Measurements from ENCODE around the gene EVA1B.
A peak's percentile ranks its signal among the peaks of the same experiment; 100 is the strongest.

The EVA1B gene

DNA sequence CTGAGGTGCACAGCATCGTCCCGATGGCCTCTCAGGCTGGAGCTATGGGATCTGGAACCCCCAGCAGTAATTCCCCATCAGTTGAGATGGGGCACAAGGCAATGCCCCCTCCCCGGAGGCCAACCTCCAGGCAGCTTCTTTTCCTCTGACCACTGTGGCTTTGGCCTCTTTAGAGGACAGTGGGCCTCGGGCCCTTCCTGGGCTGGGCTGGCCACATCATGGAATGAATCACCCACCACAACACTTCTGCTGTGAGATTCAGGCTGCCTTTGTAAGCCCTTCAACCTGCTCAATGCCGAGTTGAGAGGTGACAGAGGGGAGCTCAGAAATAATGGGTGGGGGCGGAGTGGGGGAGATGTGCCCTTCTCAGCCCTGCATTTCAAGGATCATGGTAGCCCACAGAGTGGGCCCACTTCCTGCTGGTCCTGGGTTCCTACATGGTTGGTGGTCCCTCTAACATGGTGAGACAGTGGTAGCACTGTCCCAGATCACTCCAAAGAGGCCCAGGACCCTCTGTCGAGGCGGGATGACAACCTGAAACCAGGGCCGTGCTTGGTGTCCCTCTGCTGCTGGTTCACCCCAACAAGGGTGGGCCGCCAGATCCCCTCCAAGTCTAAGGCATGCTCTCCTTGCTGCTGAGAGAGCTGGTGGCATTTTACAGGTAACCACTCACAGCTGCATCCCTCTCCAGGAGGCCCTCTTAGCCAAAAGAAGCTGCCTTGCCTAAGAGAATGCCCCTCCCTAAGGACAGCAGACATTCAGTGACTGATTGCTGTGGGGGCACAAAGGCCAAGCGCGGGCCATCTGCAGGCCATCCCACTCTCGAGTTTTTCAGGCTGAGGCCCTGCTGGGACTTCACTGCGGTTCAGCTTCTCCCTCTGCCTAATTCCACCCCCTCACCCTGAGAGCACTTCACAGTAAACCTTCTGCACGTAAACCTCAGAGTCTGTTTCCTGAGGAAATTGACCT lies 29.7 kb upstream of the EVA1B start:
- TF ChIP-seq, protein P1, sequence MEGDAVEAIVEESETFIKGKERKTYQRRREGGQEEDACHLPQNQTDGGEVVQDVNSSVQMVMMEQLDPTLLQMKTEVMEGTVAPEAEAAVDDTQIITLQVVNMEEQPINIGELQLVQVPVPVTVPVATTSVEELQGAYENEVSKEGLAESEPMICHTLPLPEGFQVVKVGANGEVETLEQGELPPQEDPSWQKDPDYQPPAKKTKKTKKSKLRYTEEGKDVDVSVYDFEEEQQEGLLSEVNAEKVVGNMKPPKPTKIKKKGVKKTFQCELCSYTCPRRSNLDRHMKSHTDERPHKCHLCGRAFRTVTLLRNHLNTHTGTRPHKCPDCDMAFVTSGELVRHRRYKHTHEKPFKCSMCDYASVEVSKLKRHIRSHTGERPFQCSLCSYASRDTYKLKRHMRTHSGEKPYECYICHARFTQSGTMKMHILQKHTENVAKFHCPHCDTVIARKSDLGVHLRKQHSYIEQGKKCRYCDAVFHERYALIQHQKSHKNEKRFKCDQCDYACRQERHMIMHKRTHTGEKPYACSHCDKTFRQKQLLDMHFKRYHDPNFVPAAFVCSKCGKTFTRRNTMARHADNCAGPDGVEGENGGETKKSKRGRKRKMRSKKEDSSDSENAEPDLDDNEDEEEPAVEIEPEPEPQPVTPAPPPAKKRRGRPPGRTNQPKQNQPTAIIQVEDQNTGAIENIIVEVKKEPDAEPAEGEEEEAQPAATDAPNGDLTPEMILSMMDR (IDR thresholded peaks at IDR 0.05; ENCODE audit: low read depth, low read length, missing control alignments): no peak
- DNase-seq (ENCODE audit: low read depth): peak; percentile 47
- H3K4me3 ChIP-seq (ENCODE audit: low read depth, low read length): no peak overlapping the region
- in situ Hi-C loops (cut with HindIII; ENCODE audit: low sequenced_read_pairs): no loop called here

DNA sequence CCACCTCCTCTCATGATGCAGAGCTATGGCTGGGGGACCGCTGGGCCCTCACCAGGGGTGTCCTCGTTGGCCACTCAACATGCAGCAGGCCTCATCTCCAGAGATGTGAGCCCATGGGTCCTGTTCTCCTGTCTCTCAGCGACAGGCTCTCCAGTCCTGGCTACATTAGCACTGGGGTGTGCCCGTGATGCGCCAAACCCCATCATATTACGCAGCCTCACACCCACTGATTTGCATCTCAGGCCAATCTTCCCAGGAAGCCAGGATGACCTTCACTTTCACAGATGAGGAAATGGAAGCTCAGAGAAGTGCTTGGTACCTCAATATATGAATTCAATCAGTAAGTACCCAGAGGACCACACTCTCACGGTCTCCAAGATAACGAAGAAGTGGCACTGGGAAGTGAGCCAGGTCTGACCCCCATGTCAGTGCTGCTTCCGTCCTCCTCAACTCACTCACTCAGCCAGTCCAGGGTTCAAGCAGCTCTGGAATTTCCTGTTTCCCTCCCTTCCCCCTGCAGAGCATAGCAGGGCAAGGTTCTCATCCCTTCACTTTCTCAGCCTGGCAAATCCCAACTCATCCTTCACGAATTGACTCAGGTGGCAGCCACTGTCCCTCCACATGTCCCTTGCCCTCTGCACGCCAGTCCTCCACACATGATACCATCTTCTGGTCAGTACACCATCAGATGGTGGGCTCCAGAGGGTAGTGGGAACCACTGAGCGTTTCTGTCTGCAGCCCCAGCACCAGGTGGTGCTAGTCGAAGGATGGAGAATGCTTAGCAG lies 28.9 kb upstream of the EVA1B start:
- H3K4me3 ChIP-seq (ENCODE audit: low read depth, low read length): no peak overlapping the region
- TF ChIP-seq, protein P1 (IDR thresholded peaks at IDR 0.05; ENCODE audit: low read depth, low read length, missing control alignments): peak; percentile 31
- in situ Hi-C loops (cut with HindIII; ENCODE audit: low sequenced_read_pairs): no loop called here
- no peak for DNase-seq (ENCODE audit: low read depth)

DNA sequence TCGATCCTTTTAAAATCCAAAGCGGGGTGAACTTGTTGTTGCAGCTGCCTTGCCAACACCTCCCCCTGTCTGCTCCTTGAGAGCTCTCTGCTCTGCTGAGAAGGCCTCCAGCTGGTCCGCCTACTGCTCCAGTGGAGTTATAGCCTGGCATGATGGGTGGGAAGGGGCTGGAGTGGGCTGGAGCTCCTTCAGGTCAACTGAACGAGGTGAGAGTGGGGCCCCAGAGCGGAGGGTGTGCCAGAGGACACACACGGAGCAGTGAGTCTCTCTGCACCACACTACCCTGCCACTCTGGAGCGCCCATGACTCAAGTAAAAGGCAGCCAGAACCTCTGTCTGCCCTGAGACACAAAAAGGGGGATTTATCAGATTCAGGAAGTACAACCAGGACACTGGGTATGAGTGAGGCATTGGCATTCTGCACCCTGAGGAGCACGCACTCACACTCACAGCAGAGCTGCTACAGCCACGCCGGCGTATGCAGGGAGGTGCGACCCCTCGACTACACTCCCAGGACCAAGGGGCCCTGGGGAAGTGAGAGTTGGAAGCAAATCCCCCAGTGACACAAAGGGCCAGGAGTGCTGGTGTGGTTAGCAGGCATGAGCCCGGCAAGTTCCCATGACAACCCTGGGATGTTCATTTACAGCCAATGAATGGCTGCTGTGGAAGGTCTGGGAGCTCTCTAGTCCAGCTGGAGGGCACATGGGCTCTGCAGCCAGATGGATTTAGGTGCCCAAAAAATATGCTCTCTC lies 28.0 kb upstream of the EVA1B start:
- TF ChIP-seq, protein P1 (IDR thresholded peaks at IDR 0.05; ENCODE audit: low read depth, low read length, missing control alignments): peak; percentile 17
- in situ Hi-C loops (cut with HindIII; ENCODE audit: low sequenced_read_pairs): no loop called here
- peak; percentile 57 for DNase-seq (ENCODE audit: low read depth)
- no peak overlapping the region for H3K4me3 ChIP-seq (ENCODE audit: low read depth, low read length)

DNA sequence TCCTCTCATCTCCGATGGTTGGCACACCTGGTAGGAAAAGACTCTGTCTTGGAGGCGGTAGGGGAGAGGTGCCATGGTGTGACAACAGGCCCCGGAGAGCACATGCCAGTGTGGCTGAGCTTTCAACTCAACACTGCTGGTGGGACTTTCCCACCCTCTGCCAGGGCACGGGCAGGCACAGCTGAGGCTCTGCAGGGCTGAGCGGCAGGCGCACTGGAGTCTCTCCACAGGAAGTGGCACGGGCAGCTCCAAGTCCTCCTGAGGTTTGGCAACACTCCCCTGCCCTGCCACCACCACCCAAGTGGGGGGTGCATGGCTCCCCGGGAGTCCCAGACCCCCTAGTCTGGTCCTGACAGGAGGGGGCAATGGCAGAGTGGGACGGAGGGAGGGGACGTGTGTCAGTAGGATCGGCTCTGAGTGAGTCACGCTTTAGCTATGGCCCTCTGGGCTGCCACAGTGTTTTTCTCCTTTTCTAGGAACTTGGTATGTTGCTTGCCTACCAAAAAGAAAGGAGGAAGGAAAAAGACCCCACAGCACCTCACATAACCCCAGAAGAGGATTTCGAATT lies 27.3 kb upstream of the EVA1B start:
- TF ChIP-seq, protein P1 (IDR thresholded peaks at IDR 0.05; ENCODE audit: low read depth, low read length, missing control alignments): no peak
- DNase-seq (ENCODE audit: low read depth): peak; percentile 45
- in situ Hi-C loops (cut with HindIII; ENCODE audit: low sequenced_read_pairs): no loop called here
- no peak overlapping the region for H3K4me3 ChIP-seq (ENCODE audit: low read depth, low read length)

DNA sequence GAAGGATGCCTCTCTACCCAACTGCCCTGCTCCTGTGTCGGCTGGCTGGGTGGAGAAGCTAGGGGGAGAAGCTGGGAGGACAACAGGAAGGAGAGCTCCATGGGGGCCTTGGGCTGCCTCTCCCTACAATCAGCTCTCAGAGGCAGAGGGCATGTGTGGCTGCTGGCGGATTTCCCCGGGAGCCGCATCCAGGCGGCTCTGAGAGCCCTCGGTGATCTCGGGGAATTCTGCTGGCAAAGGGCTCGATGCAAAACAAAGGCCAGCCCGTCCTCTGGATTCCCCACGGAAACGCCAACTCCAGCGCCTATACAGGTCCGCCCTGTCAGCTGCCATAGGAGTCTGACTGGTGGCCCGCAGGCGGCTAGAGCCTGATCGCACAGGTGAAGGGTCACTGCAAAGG lies 26.4 kb upstream of the EVA1B start:
- peak; percentile 22 for DNase-seq (ENCODE audit: low read depth)
- in situ Hi-C loops (cut with HindIII; ENCODE audit: low sequenced_read_pairs): no loop called here
- TF ChIP-seq, protein P1 (IDR thresholded peaks at IDR 0.05; ENCODE audit: low read depth, low read length, missing control alignments): no peak
- no peak overlapping the region for H3K4me3 ChIP-seq (ENCODE audit: low read depth, low read length)

DNA sequence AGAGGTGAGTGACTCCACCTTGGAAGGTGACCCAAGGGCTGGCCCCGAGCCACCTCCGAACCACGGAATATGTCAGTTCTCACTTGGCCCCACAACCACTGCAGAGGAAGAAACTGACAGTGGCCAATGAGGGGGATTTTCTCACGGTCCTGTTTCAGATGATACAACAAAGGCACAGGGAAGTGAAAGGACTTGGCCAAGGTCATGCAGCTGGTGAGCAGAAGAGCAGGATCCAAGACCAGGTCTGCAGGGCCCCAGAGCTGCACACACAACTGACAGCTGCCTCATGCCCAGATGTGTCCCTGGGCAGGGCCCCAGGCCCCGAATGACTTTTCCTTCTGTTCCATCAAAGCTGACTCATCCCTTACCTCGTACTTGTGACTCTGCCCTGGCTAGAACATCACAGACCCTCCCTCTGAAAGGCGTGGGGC lies 25.8 kb upstream of the EVA1B start:
- no peak overlapping the region for H3K4me3 ChIP-seq (ENCODE audit: low read depth, low read length)
- TF ChIP-seq, protein P1 (IDR thresholded peaks at IDR 0.05; ENCODE audit: low read depth, low read length, missing control alignments): no peak
- no peak for DNase-seq (ENCODE audit: low read depth)
- in situ Hi-C loops (cut with HindIII; ENCODE audit: low sequenced_read_pairs): no loop called here

Data from astrocyte of the cerebellum (primary cell).